AG09319 (cell line): ENCODE results near the gene SLC1A7.

ENCODE experiments used
- DNase-seq: peaks from one replicate; pipeline ENCODE4 v3.0.0-alpha.2; 2010; ENCODE audit warnings: low read depth; ENCODE audit errors: extremely low read depth
- TF ChIP-seq, protein P1 (sequence below): IDR thresholded peaks from 2 replicates; pipeline ENCODE4 v1.5.1; 2011; ENCODE audit warnings: low read depth, mild to moderate bottlenecking, inconsistent platforms, low read length, moderate library complexity

SLC1A7 gene

DNA sequence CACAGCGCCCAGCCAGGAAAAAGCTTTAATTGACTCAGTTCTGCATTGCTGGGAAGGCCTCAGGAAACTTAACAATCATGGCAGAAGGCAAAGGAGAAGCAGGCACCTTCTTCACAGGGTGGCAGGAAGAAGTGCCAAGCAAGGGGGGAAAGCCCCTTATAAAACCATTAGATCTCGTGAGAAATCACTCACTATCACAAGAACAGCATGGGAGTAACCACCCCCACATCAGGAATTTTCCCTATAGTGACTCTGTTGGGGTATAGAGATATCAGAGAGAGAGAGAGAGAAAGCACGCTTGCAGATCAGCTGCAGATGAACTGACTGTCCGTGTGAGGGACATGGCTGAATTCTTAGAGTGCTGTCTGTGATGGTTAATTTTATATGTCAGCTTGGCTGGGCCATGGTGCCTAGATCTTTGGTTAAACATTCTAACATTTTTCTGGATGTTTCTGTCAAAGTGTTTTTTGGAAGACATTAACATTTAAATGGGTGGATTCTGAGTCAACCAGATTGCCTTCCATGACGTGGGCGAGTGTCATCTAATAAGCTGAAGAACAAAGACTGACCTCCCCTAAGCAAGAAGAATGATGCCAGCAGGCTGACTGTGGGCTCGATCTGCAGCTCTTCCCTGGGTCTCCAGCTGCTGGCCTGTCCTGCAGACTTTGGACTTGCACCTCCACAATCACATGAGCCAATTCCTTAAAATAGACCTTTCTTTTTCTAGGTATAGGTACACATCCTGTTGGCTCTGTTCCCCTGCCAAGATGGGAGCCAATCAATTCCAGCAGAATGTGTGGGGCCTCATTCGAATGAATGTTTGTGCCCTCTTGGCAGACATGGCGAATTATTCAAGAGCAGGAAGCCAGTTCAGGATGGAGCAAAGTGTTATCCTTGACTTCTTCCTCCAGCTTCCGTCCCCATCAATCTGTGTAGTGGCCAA is 32.8 kb upstream of the SLC1A7 start:
- TF ChIP-seq, protein P1, sequence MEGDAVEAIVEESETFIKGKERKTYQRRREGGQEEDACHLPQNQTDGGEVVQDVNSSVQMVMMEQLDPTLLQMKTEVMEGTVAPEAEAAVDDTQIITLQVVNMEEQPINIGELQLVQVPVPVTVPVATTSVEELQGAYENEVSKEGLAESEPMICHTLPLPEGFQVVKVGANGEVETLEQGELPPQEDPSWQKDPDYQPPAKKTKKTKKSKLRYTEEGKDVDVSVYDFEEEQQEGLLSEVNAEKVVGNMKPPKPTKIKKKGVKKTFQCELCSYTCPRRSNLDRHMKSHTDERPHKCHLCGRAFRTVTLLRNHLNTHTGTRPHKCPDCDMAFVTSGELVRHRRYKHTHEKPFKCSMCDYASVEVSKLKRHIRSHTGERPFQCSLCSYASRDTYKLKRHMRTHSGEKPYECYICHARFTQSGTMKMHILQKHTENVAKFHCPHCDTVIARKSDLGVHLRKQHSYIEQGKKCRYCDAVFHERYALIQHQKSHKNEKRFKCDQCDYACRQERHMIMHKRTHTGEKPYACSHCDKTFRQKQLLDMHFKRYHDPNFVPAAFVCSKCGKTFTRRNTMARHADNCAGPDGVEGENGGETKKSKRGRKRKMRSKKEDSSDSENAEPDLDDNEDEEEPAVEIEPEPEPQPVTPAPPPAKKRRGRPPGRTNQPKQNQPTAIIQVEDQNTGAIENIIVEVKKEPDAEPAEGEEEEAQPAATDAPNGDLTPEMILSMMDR, result no peak
- DNase-seq, result no peak

- TF ChIP-seq, protein P1, result peak; percentile 49
- no peak for DNase-seq
These were observed 30.1 kb upstream of the SLC1A7 start for GRCh38 chr1:53172426-53173128.

DNA sequence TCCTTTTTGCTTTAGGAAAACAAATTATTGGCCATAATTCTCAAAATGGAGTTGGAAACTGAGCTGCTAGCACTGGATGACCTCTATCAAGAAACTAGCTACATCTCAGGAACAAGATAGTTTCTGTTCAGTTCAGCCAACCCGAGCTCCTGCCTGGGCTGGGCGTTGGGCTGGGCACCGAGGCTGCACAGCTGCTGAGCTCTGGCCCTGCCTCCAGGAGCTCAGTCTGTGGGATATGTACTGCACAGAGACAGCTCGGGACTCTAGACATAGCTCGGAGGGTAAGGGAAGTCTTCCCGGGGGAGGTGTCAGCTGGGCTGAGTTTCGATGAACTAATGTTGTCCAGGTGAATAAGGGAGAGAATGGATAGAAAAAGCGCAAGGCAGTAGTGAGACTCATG is 24.5 kb upstream of the SLC1A7 start:
- no peak for DNase-seq
- TF ChIP-seq, protein P1, result no peak

GRCh38 chr1:53166366-53166765 is 23.9 kb upstream of the SLC1A7 start:
- no peak for DNase-seq
- TF ChIP-seq, protein P1, result no peak

- no peak for DNase-seq
- TF ChIP-seq, protein P1, result no peak
These were observed 23.0 kb upstream of the SLC1A7 start for GRCh38 chr1:53165408-53165961.

DNA sequence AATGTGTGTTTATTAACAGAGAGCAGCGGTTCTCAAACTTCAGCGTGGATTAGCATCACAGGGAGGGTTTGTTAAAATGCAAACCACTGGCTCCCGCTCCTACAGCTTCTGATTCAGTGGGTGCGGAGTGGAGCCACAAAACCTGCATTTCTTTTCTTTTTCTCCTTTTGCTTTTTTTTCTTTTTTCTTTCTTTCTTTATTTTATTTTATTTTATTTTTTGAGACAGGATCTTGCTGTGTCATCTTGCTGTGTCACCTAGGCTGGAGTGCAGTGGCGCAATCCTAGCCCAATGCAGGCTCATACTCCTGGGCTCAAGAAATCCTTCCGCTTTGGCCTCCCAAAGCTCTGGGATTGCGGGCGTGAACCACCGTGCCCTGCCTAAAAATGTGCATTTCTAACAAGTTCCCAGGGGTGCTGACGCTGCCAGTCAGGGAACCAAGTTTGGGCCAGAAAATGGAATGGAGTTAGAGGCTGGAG is 20.9 kb upstream of the SLC1A7 start:
- no peak for DNase-seq
- TF ChIP-seq, protein P1, result no peak
